Eye (tissue), 1 donor: Measurements from ENCODE around the gene TJP1.
"Not testable (repeated sequence)": the region's sequence is repeated elsewhere in the genome, so short reads cannot be mapped to it uniquely, and the experiment has no call there.

ENCODE experiments used
- DNase-seq: peaks from one replicate; pipeline ENCODE4 v3.0.0-alpha.2; 2015

TJP1 gene

DNA sequence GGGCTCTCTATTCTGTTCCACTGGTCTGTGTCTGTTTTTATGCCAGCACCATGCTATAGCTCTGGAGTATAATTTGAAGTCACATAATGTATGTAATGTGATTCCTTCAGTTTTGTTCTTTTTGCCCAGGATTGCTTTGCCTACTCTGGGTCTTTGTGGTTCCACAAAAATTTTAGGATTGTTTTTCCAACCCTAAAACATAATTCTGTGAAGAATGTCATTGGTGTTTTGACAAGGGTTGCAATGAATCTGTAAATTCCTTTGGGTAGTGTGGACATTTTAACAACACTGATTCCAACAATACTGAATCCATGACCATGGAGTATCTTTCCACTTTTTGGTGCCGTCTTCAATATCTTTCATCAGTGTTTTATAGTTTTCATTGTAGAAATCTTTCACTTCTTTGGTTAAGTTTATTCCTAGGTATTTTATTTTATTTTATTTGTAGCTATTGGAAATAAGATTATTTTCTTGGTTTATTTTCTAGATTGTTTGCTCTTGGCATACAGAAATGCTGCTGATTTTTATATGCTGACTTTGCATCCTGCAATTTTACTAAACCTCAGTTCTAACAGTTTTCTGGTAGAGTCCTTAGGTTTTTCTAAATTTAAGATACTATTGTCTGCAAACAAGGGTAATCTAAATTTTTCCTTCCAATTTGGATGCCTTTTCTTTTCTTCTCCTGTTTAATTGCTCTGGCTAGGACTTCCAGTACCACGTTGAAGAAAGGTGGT, 29.7 kb downstream of the TJP1 start:
- DNase-seq: no peak

DNA sequence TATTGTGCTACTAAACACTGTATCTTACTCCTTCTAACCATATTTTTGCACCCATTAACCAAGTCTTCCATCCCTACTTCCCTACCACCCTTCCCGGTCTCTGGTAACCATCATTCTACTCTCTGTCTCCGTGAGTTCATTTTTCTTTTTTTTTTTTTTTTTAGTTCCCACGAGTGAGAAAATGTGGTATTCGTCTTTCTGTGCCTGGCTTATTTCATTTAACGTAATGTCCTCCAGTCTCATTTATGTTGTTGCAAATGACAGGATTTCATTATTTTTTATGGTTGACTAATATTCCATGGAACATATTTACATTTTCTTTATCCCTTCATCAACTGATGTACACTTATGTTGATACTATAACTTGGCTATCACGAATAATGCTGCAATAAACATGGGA, 31.7 kb downstream of the TJP1 start:
- DNase-seq: no peak

DNA sequence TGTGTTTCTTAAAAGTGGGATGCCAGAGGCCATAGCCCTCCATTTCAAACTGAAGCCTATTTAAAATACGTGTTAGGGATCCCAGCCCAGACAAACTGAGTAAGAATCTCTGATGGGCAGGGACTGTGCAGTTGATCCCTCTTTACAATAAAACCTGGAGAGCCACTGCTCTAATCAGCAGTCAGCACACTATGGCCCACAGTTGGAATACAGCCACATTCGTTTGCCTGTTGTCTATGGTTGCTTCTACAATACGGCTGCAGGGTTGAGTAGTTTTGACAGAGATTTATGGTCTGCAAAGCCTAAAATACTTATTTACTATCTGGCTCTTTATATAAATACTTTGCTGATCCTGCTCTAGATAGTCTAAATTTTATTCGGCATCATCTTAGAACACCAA, 32.4 kb downstream of the TJP1 start:
- no peak for DNase-seq

DNA sequence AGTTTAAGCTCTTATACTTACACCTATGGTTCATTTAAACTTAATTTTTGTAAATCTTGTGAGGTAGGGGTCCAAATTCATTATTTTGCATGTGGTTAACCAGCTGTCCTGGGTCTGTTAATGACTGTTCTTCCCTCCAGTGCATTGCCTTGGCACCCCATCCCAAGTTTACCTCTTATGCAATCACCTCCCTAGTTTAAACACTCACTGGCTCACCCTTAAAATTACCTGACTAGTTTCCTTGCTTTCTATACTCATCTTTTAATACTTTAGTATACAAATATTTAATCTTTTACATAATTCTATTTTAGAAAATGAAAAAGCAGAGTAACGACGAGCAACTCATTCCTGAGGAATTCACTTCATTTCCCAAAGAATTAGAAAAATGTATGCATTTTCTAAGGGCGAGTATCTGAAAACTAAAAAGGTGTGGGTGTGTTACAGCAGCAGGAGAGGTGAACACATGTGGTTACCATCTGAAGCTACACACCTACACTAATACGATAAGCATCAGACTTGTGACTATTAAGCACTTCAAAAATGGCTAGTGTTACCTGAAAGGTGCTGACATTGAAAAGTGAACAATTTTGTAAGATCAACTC, 33.7 kb downstream of the TJP1 start:
- DNase-seq: no peak

DNA sequence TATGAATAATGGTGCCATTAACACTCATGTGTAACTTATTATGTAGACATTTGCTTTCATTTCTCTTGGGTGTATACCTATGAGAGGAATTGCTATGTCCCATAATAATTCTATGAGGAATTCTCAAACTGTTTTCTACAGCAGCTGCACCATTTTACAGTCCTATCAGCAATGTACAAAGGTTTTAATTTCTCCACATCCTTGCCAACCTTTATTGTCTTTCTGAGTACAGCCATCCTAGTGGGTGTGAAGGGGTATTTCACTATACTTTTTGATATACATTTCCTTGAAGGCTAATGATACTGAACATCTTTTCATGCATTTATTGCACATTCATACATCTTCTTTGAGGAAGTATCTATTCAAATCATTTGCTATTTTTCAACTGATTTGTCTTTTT, 34.5 kb downstream of the TJP1 start:
- no peak for DNase-seq

DNA sequence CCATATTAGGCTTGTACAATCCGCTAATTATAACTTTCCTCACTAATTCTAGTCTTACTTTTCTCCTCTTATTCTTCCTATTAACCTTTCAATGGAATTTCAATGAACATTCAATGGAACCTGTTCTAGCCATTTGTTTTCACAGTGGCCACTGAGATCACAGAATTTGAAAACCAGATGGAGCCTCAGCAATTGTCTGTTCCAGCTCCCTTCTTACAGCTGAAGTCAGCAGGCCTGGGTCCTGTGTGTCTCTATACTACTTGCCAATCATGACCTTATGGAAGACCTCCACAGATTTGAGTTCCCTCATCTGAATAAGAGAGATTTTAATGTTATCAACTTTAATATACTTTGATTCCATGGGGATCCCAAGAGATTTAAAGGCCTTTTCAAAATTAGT, 36.6 kb downstream of the TJP1 start:
- no peak for DNase-seq

DNA sequence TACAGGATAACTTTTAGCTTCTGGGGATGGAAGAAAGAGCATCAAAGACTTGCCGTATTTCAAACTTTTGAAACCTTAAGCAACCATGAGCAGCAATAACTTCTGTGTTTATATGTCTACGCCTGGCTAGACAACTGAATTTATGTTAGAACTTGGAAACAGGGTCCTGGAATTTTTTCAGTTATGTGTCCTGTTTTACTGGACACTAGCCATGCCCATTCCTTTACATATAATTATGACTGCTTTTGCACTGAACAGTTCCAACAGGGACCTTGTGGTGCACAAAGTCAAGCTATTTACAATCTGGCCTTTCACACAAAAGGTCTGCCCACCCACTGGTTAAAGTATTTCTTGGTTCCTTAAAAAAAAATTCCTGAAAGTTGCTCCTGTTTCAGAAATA, 37.1 kb downstream of the TJP1 start:
- no peak for DNase-seq

DNA sequence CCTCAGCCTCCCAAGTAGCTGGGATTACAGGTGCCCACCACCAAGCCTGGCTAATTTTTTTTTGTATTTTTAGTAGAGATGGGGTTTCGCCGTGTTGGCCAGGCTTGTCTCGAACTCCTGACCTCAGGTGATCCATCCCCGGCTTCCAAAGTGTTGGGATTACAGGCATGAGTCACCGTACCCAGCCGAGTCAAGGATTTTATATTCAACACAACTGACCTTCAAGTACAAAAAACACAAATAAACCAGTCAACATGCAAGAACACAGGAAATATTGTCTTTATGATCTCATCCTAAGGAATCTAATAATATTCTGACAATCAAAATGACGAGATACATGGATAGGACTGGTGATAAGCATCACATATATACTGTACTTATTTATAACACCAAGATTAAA, 37.9 kb downstream of the TJP1 start:
- DNase-seq: no peak

DNA sequence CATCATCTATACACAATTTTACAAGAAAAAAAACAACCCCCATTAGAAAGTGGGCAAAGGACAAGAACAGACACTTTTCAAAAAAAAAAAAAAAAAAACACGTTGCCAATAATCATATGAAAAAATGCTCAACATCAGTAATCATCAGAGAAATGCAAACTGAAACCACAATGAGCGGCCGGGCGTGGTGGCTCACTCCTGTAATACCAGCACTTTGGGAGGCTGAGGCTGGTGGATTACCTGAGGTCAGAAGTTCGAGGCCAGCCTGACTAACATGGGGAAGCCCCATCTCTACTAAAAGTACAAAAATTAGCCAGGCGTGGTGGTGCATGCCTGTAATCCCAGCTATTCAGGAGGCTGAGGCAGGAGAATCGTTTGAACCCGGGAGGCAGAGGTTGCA, 39.5 kb downstream of the TJP1 start:
- DNase-seq: not testable (repeated sequence)

DNA sequence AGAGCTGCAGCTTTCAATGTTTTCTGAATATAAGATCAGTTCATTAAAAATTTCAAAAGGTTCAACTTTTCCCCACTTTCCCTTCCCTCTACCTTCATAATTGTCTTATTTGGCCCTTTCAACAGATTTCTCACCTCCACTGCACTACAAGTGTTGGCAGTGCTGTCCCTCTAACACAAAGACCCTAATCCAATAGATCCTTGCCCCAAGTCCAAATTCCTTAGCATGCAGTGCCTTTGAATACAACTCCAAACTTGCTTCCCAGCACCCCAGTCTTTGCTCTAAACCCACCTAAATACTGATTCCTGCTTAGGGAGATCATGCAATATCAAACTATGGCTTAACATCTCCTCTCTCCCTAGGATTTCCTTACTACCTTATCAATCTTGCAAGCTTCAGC, 43.9 kb downstream of the TJP1 start:
- DNase-seq: no peak

DNA sequence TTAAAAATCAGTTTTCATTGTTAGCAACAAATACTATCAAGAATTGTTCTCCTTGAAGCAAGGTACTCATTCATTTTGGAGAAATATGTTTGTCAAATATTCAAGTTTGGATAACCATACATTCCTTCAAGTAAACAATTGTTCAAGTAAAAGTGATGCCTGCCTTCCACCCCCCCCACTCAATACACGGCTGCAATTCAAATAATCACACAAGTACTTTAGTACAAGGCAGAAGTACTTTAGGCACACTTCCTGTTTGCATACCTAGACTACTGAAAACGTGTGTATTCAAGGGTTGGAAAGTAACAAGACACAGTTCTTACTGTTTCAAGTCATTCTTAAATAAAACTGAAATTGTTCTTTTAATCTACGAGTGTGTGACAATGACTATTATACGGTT, 45.4 kb downstream of the TJP1 start:
- DNase-seq: no peak

DNA sequence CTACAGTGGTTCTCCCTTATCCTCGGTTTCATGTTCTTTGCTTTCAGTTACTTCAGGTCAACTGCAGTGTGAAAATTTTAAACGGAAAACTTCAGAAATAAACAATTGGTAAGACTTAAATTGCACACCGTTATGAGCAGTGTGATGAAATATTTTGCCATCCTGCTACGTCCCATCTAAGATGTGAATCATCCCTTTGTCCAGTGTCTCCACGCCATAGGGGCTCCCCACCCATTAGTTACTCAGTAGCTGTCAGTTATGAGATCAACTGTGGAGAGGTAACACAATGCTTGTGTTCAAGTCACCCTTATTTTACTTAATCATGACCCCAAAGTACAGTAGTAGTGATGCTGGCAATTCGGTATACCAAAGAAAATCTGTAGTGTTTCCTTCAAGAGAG, 47.4 kb downstream of the TJP1 start:
- no peak for DNase-seq

DNA sequence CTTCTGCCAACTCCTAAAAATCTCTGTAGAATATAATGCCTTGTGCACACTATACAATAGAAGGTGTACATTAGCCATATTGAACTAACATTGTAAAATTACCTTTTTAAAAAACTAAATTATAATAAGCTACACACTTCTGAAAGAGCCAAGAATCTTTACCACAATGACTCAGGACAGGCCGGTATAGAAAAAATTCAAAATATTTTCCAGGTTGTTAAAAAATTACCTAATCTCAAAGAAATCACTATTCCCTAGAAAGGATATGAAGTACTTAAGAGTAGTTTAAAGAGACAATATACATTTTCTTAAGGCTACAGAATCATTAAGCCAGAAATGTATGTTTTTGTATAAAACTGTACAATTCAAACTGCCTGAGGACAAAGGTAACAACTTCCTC, 48.5 kb downstream of the TJP1 start:
- DNase-seq: no peak

DNA sequence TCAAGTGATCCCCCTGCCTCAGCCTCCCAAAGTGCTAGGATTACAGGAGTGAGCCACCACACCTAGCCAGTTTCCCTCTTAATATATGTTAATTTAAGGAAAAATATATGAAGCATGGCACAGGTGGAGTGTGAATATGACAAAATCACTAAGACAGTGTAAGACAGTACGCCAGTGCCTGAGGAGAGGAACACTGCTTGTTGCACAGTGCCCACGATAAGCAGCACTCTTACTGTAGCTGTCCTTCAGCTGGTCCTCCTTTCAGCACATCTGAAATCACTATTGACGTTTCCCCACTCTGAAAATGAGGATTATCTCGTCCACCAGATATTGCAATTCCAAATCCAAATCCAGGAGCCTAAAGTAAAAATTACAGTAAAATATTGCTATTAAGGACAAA, 49.3 kb downstream of the TJP1 start:
- DNase-seq: no peak

DNA sequence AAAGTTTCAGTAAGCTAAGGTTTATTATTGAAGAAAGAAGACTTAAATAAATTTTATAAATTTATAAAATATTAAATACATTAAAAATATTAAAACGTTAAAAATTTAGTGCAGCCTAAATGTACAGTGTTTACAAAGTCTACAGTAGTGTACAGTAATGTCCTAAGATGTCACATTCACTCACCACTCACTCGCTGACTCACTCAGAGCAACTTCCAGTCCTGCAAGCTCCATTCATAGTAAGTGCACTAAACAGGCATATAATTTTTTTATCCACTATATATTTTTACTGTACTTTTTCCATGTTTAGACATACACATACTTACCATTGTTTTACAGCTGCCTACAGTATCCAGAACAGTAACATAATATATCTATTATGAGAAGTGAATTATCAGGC, 51.5 kb downstream of the TJP1 start:
- DNase-seq: no peak

DNA sequence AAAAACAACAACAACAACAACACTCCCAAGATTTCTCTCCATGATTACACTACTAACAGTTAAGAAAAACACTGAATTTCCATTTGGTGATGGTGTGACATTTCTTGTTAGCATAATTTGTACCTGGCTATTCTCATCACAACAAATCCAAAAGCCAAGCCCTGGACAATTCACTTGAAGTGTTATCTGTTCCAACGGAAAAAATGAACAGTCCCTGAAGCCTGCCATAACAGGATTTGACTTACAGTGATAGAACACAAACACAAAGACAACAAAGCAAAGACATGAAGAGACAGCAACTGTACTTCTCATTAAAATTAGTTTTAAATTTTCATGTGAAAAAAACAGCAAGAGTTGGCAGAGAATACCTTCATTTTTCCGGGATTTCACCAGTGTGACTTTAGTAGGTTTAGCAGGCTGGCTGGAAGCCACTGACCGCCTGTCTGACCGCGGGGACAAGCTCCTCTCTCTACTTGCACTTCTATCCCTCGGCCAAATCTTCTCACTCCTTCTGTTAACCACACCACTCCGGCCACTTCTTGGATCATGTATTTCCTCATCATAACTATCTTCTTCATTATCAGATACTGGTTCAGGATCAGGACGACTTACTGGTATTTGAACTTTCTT, 56.3 kb downstream of the TJP1 start:
- no peak for DNase-seq

DNA sequence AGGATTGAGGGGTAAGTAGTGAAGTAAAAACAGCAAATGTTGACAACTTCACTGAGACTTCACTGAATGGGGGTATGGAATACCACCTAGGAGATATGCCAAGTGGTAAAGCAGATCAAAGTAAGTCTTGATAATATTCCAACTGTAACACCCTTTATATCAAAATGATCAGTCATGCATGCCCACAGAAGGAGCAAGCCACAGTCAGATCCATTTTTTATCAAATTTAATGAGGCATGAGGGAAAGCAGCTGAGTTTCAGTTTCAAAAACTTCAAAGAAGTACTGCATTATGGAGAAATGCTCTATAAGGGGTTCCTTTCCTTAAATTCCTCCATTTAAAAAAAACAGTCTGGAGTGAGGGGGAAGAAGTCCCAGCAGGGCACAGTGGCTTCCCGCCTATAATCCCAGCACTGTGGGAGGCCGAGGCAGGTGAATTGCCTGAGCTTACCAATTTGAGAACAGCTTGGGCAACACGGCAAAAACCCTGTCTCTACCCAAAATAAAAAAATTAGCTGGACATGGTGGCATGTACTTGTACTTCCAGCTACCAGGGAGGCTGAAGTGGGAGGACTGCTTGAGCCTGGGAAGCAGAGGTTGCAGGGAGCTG, 56.9 kb downstream of the TJP1 start:
- peak; percentile 70 for DNase-seq

DNA sequence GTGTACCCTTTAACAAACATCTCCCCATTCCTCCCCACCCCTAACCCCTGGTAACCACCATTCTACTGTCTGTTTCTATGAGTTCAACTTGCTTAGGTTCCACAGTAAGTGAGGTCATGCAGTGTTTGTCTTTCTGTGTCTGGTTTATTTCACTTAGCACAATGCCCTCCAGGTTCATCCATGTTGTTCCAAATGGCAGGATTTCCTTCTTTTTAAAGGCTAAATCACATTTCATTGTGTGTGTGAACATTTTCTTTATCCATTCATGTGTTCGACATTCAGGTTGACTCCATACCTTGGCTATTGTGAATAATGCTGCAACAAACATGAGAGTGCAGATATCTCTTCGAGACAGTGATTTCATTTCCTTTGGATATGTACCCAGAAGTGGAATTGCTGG, 62.7 kb downstream of the TJP1 start:
- DNase-seq: no peak

DNA sequence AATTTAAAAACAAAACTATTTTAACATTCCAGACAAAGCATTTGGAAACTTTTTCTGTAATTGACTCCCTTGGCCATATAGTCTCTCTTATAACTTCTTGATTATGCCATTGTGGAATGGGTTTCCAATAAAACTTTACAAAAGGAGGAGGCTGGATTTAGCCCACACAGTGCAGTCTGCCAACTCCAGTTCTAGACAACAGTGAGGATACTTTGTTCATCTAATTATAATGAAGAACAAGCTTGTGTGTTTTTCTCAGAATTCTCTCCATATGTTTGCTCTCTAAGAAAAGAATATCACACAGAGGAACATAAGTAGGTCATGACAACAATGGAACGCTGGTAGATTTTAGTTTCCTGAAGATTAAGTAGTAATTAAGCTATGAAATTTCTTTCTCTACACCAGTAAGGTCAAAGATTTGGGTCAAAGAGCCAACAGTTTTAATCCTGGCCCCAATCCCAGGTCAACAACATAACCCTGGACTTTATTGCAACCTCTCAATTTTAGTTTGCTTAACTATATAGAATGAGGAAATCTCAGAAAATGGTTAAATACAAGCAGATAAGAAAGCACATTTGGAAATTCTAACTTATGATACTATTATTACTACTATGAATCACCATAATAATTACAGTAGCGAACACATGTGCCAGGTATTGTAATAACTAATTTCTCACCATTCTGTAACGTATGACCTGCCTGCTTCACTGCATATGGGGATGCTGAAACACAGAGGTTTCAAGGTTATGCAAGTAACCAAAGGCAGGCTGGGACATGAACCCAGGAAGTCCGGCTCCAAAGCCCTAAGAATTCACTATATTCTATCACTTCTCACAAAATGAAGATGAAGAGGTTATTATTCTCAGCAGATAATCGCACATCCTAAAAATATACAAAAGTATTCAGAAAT, 65.7 kb downstream of the TJP1 start:
- DNase-seq: no peak

DNA sequence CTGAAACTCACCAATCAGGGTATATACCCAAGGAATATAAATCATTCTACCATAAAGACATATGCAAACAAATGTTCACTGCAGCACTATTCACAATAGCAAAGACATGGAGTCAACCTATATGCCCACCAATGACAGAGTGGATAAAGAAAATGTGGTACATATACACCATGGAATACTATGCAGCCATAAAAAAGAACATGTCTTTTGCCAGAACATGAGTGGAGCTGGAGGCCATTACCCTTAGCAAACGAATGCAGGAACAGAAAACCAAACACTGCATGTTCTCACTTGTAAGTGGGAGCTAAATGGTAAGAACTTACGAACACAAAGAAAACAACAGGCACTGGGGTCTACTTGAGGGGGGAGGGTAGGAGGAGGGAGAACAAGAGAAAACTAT, 68.3 kb downstream of the TJP1 start:
- DNase-seq: not testable (repeated sequence)

DNA sequence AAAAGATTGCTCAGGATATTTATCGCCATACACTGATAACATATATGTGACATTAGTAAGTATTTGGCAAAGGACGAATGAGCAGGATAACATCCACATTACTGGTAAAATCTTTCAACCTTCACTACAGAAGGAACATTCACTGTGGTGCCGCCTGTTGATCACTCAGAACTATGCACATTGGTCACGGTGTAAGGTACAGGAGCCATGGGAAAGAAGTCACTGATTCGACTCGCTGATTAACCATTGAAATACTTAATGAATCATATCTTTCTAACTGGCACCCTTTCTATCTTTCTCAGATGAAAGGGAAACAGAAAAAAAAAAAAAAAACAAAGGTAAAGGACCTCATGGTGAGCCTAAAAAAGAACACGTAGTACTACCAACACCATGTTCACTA, 68.8 kb downstream of the TJP1 start:
- DNase-seq: no peak

DNA sequence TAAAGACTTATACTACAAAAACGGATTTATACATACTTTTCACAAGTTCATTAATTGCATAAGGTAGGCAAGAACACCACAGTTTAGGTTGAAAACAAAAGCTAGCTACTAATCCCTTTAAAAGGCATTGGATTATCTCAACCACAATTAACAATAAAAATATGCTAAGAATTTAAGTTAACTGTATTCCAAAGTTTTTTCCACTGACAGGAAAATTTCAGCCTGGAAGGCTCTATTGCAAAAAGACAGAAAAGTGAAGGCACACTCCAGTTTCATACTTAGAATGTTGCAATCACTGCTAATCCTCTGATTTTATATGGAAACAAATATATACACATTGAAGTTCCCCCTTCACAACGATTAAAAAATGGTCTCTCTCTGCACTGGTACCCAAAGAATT, 71.5 kb downstream of the TJP1 start:
- no peak for DNase-seq
